HT-29 (cell line): Measurements from ENCODE around the gene PARP4. TPM values are rescaled to one million over a fixed set of nuclear protein-coding genes. Genes with fewer than 3 reads are reported as not detected.
"Not testable (repeated sequence)": the region's sequence is repeated elsewhere in the genome, so short reads cannot be mapped to it uniquely, and the experiment has no call there.

Experiments
- DNase-seq: peaks from one replicate; pipeline ENCODE4 v3.0.0-alpha.2; 2015; ENCODE audit warnings: low spot score
- total RNA-seq: library from RNA; depleted of rRNA; stranded (reverse); fragments of >200 nt; shearing (Covaris generic); gene quantifications from 2 replicates; pipeline ENCODE4 v1.2.3, GENCODE V29; 2014

PARP4 gene
- total RNA-seq, 1 experiment from 2014 or later: 78.9 TPM

DNA sequence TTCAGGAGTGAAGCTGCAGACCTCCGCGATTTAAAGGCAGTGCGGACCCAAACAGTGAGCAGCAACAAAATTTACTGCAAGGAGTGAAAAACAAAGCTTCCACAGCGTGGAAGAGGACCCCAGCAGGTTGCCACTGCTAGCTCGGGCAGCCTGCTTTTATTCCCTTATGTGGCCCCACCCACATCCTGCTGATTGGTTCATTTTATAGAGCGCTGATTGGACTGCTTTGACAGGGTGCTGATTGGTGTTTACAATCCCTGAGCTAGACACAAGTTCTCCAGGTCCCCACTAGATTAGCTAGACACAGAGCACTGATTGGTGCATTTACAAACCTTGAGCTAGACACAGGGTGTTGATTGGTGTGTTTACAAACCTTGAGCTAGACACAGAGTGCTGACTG, 6.3 kb downstream of the PARP4 start:
- not testable (repeated sequence) for DNase-seq

GRCh38 chr13:24505756-24506155, 6.8 kb downstream of the PARP4 start:
- DNase-seq: no peak

- DNase-seq: no peak
Measured at GRCh38 chr13:24505256-24505655, 7.3 kb downstream of the PARP4 start.

GRCh38 chr13:24503379-24503696, 9.2 kb downstream of the PARP4 start:
- no peak for DNase-seq

- DNase-seq: peak; percentile 73
Measured at GRCh38 chr13:24502533-24503378, 9.8 kb downstream of the PARP4 start.

GRCh38 chr13:24500977-24501376, 11.6 kb downstream of the PARP4 start:
- DNase-seq: no peak

- no peak for DNase-seq
Measured at GRCh38 chr13:24497742-24498141, 14.8 kb downstream of the PARP4 start.

- DNase-seq: not testable (repeated sequence)
Measured at GRCh38 chr13:24496295-24496694, 16.3 kb downstream of the PARP4 start.

- DNase-seq: no peak
Measured at GRCh38 chr13:24495151-24495729, 17.3 kb downstream of the PARP4 start.

DNA sequence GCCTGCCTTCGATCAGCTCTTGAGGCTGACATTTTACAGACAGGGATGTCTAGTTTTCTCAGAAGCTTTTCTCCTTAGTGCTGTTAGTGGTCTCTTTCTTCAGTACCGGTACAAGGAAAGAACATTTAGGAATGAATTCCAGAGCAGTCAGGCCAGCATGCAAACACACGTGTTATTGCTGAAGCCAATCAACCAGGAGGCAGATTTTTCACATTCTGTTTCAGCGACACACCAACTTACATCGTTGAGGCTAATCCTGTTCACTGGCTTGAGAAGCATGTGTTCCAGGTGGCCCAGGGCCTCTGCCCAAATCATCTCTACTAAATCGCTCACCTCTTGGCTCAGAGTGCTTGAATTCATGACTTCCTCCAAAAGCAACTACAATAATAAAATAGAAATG, 19.2 kb downstream of the PARP4 start:
- DNase-seq: no peak

DNA sequence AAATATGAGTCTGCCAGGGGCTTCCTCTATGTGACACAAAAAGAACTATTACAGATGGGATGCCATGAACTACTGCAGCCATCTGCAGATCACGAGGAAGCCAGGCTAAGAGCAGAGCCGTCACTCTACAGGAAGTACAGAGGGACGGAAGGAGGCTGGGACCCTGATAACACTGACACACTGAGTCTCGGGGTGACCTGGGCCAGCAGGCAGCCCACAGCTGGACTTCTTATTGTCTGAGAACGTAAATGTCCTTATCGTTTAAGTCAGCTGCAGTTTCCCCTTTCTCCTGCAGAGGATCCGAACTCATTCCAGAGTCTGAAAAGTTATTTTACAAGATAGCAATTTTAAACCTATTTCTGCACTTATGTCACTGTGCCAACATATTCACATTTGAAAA, 20.7 kb downstream of the PARP4 start:
- no peak for DNase-seq

DNA sequence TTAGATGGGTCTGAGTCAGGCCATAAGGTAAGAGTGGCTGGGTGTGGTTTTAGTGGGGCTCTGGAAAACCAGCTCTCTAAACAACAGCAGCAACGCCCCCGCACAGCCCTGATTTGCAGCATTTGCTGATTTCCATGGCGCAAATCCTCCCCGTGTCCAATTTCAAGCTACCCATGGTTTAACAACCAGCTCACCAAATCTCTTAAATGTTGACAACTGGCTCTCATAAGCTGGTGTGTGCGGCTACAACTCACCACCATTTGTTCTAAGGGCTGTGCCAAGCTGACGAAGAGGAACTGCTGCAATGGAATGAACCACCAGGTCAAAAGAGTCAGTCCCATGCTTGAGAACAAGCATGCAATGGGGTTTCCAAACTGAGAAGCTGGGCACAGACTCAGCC, 22.9 kb downstream of the PARP4 start:
- DNase-seq: no peak

DNA sequence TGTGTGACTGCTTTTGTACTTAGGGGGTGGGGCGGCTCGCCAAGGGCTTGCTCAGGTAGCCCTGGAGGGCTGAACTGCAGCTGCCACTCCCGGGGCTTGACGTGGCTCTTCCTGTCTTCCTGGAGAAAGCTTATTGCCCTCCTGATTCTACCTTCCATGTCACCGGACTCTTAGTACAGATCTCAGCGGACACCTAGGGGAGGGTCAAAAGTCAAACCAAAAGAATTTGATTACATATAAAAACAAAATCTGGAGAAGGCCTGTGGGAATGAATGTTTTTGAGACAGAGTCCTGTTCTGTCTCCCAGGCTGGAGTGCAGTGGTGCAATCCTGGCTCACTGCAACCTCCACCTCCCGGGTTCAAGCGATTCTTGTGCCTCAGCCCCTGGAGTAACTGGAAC, 24.5 kb downstream of the PARP4 start:
- not testable (repeated sequence) for DNase-seq

GRCh38 chr13:24486017-24486657, 26.4 kb downstream of the PARP4 start:
- not testable (repeated sequence) for DNase-seq

DNA sequence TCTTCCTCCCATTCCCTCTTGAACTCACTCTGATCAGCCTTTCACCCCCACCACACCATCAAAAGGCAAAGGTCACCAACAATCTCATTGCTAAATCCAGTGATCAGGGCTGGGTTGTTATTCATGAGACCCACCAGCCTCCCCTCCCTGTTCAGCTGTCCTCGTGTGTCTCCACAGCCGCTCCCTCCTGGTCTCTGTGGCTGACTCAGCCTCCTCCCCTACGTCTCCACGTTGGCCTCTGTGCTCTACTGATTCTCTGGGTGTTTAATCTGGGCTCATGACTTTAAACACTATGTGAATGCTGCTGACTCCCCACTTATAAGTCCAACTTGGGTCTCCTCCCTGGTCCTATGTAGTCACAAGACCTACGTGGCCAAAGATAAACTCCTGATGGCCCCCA, 38.9 kb downstream of the PARP4 start:
- DNase-seq: no peak

DNA sequence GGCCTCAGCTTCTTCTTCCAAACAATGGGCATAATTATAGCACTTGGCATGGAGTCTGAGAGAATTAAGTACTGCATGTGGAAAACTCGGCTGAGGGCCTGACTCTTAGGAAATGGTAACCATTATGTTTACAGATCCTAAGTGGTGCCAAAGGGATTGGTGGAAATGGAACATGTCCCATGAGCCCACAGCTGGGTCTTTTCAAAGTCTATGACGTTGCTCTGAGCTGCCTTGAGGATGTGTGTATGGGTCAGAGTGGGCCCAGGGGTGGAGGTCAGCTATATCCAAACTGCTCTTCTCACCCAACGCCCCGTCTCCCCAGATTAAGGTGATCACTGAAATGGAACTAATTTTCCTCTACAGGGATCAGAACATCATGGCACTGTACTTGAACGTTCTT, 40.4 kb downstream of the PARP4 start:
- DNase-seq: not testable (repeated sequence)

GRCh38 chr13:24463078-24463477, 49.5 kb downstream of the PARP4 start:
- no peak for DNase-seq

DNA sequence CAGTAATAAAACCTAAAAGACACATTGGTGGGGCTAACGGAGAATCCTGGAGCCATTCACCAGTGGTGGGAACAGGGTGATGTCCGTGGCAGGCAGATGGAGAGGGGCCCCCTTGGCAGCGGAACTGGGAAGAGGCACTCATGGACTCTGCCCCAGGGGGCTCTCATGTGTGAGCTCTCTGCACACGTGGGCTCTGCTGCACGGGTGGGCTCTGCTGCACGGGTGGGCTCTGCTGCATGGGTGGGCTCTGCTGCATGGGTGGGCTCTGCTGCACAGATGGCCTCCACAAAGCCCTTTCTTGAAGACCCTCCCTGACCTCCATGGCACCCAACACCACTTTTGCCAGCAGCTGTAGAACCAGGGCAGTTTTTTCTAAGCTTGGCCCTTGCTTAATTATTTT, 52.3 kb downstream of the PARP4 start:
- no peak for DNase-seq

GRCh38 chr13:24459726-24460125, 52.9 kb downstream of the PARP4 start:
- DNase-seq: no peak

GRCh38 chr13:24459234-24459633, 53.3 kb downstream of the PARP4 start:
- no peak for DNase-seq

GRCh38 chr13:24458736-24459135, 53.8 kb downstream of the PARP4 start:
- no peak for DNase-seq

- DNase-seq: no peak
Measured at GRCh38 chr13:24456396-24456795, 56.2 kb downstream of the PARP4 start.

DNA sequence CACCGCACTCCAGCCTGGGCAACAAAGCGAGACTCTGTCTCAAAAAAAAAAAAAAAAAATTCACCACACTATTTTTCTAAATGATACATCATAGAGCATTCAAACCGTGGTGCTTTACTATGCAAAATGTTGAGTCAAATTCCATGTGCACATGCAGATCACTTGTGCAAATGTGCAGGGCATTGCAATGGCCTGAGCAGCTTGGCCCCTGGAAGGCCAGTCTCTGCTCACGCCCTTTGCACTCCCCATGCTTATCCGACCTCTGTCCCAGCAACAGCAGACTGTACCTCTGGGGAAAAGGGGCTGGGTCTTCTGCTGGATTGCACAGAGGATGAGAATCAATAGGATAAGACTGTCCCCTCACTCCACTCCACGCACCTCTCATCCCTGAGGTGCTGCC, 58.5 kb downstream of the PARP4 start:
- DNase-seq: no peak
